DMS79 treated with DMSO at 0.1 percent for 48 hours (cell line): ENCODE results near the gene CHCHD10.

ENCODE experiments used
- DNase-seq: peaks from one replicate; lab custom pipeline; 2025; lab: John Stamatoyannopoulos, UW

CHCHD10 gene

DNA sequence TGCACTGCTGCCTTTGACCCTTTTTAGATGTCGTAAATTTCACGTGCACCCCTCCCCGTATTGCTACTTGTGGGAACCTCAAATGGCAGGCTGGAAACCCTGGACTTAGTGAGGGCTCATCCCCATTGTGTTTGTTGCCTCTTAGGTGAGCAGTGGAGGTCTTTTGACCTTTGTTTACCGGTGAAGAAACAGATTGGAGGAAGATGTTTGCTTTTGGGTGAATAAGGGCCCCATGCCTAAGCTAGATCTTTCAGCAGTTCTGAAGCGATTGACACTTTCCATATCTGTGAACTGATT, 19.8 kb upstream of the CHCHD10 start:
- peak; percentile 42 for DNase-seq

DNA sequence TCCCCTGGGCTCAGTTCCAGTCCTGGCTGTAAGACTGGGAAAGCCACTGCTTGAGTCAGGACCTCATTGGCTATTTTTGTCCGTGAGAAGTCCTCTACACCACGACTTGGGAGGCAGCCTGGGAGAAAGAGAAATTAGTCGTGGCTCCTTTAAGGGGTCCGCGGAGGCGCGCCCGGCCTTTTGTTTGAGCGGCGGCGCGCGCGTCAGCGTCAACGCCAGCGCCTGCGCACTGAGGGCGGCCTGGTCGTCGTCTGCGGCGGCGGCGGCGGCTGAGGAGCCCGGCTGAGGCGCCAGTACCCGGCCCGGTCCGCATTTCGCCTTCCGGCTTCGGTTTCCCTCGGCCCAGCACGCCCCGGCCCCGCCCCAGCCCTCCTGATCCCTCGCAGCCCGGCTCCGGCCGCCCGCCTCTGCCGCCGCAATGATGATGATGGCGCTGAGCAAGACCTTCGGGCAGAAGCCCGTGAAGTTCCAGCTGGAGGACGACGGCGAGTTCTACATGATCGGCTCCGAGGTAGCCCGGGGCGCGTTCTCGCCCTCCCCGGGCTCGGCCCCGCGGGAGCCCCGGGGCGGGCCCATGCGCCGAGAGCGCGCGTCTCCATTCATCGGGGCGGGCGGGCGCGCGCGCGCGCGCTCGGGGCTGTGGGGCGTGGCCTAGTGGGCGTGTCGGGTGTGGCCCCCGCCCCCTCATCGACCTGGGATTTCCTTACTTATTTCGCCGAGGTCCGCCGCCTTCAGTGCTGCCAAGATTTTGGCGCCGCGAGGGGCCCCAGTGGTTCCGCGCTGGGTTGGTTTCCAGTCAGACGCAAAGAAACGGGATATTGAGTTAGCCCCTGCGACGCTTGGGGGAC, 19.2 kb upstream of the CHCHD10 start, which contains the start of gene SMARCB1:
SMARCB1 (plus strand) TSS at position 215 of the 848 bp plus-strand sequence; CDS start at position 419, 204 bp downstream.
- DNase-seq = peak; percentile 53

DNA sequence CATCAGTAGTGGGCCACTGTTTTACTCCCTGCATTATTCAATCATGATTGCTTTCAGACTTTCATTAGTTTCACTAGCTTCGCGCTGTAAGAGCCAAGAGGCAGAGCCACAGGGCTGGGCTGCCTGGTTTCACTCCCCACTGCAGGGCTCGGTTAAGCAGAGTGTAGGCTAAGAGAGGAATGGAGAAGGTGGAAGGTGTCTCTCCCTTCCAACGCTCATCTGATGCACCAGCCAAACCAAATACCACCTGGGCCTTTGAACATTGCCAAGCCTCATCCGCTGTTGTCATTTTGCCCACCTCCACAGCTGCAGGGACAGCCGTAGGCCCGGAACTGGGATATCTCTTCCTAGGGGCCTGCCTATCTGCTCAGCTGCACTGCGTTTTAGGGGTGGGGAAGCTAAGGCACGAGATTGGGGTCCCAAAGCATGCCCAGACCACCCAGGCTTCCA, 18.5 kb upstream of the CHCHD10 start:
- no peak for DNase-seq

DNA sequence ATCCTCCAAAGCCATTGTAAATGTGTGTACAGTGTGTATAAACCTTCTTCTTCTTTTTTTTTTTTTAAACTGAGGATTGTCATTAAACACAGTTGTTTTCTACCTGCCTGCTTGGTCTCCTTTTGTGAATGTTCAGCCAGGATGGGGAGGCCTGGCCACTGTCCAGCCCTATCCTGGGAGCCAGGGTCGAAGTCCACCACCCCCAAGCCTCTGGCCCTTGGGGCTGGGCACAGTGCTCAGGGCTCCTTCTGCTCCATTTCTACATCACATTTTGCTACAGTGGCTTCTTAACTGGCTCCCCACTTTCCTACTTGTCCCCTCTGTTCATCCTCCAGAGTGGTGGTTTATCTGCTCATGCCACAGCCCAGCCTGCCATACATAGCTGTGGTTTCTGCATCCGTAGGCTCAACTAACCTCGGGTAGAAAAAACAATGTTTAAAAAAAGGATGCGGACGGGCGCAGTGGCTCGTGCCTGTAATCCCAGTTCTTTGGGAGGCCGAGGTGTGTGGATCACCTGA, 16.5 kb upstream of the CHCHD10 start:
- DNase-seq = no peak

DNA sequence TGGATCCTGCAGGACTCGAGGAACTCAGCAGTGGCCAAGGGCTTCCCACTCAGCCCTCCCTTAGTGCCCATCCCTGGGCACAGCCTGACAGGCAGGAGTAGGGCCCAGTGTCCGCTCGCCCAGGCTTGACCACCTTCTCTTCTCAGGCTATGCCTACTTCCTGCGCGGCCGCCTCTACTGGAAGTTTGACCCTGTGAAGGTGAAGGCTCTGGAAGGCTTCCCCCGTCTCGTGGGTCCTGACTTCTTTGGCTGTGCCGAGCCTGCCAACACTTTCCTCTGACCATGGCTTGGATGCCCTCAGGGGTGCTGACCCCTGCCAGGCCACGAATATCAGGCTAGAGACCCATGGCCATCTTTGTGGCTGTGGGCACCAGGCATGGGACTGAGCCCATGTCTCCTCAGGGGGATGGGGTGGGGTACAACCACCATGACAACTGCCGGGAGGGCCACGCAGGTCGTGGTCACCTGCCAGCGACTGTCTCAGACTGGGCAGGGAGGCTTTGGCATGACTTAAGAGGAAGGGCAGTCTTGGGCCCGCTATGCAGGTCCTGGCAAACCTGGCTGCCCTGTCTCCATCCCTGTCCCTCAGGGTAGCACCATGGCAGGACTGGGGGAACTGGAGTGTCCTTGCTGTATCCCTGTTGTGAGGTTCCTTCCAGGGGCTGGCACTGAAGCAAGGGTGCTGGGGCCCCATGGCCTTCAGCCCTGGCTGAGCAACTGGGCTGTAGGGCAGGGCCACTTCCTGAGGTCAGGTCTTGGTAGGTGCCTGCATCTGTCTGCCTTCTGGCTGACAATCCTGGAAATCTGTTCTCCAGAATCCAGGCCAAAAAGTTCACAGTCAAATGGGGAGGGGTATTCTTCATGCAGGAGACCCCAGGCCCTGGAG, 15.7 kb upstream of the CHCHD10 start:
- no peak for DNase-seq

DNA sequence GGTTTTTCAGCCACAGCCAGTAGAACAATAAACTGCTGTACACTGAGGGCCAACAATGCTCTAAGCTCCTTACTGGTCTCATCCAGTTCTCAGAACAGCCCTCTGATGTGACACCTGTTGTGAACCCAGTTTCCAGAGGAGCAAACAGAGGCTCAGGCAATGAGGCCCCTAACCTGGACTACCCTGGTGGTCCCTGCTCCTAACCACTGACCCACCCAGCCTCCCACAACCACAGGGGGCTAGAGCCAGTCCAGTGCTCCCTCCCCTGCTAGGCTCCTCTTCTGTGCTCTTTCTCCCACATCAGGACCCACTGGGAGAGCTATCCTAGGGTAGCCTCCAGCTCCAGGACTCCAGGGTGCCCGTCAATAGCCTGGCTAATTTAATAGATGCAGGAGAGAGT, 14.9 kb upstream of the CHCHD10 start:
- DNase-seq = no peak

DNA sequence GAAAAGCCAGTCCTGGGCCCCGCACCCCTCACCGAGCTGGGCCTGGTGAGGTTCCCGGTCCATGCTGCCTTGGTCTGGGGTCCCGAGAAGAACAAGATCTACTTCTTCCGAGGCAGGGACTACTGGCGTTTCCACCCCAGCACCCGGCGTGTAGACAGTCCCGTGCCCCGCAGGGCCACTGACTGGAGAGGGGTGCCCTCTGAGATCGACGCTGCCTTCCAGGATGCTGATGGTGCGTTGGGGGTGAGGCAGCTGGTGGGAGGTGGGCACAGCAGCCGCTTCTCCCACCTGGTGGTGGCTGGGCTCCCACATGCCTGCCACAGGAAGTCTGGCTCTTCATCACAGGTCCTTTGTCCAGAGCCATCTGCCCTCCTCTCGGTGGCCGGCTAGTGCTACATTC, 14.5 kb upstream of the CHCHD10 start:
- no peak for DNase-seq

DNA sequence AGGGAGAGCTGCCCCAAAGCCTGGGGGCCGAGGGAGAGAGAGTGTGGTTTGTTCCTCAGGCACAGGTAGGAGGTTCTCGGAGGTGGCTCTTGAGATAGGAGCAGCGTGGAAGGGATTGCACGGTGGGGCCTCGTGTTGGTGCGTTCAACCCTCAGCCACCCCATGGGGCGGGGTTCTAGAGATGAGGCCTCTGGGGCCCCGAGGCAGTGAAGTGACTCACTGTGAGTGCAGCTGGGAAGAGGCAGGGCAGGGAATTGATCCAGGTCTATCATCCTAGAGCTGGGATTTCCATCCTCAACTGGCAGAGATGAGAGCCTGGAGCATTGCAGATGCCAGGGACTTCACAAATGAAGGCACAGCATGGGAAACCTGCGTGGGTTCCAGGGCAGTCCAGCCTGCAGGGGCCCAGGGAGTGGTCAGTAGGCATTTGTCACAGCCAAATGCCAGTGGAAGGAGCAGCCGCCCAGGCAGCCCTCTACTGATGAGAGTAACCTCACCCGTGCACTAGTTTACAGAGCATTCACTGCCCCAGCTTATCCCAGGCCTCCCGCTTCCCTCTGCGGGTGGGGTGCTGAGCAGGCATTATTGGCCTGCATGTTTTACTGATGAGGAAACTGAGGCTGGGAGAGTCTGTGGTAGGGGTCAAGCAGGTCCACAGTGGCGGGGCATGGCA, 13.9 kb upstream of the CHCHD10 start:
- DNase-seq = no peak

DNA sequence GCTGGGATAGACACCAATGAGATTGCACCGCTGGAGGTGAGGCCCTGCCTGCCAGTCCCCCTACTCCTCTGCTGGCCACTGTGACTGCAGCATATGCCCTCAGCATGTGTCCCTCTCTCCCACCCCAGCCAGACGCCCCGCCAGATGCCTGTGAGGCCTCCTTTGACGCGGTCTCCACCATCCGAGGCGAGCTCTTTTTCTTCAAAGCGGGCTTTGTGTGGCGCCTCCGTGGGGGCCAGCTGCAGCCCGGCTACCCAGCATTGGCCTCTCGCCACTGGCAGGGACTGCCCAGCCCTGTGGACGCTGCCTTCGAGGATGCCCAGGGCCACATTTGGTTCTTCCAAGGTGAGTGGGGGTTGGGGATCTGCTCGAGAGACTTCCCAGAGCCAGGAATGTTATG, 13.3 kb upstream of the CHCHD10 start:
- no peak for DNase-seq

DNA sequence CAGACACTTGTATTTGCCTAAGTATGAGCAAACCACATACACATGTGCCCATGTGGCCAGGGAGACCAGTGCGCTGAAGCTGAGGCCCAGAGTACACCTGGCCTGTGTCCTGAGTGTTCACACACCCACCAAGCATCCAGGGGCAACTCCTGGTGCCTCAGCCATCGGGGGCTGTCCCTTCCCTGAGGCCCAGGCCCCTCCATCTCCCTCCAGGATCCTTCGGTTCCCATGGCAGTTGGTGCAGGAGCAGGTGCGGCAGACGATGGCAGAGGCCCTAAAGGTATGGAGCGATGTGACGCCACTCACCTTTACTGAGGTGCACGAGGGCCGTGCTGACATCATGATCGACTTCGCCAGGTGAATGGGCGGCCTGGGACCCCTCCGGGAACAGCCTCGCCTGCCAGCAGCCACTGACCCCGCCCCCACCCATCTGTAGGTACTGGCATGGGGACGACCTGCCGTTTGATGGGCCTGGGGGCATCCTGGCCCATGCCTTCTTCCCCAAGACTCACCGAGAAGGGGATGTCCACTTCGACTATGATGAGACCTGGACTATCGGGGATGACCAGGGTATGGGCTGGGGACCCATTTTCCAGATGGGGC, 12.5 kb upstream of the CHCHD10 start:
- DNase-seq = no peak

DNA sequence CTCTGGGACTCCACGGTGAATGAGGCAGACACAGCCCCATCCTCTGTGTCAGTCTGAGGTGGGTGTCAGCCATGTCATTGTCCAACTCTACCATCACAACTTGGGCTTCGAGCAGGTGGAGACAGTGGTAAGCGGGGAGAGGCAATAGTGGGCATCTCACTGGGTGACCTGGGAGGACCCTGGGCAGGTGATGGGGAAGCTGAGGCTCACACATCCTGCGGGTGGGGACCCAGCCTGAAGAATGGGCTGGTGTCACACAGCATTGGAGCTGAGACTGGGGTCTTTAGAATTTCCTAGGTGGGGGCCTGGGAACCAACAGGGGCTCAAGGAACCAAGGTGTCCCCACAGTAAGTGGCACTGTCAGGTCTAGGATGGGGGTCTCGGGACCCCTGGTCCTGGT, 12.0 kb upstream of the CHCHD10 start:
- no peak for DNase-seq

DNA sequence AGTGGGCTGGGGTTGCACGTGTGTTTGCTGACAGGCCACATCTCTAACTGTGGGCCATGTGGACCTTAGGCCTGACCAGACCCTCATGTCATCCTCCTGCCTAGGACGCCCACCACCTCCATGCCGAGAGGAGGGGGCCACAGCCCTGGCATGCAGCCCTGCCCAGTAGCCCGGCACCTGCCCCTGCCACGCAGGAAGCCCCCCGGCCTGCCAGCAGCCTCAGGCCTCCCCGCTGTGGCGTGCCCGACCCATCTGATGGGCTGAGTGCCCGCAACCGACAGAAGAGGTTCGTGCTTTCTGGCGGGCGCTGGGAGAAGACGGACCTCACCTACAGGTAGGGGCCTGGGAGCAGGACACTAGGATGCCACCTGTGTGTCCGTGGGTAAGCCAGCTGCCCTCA, 11.3 kb upstream of the CHCHD10 start:
- DNase-seq = no peak

DNA sequence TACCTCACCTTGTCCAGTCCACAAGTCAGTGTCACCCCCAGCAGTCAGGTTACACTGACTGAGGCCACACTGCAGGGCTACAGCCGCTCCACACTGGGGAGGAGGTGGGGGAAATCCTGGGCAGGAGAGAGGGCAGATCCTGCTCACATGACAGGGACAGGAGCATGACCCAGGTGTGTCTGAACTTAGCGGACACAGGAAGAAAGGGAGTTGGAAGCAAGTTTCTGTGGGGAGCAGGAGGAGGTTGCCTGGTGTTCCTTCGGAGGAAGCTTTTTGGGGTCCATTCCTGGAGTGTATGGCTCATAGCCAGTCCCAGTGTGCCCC, 10.8 kb upstream of the CHCHD10 start:
- no peak for DNase-seq

DNA sequence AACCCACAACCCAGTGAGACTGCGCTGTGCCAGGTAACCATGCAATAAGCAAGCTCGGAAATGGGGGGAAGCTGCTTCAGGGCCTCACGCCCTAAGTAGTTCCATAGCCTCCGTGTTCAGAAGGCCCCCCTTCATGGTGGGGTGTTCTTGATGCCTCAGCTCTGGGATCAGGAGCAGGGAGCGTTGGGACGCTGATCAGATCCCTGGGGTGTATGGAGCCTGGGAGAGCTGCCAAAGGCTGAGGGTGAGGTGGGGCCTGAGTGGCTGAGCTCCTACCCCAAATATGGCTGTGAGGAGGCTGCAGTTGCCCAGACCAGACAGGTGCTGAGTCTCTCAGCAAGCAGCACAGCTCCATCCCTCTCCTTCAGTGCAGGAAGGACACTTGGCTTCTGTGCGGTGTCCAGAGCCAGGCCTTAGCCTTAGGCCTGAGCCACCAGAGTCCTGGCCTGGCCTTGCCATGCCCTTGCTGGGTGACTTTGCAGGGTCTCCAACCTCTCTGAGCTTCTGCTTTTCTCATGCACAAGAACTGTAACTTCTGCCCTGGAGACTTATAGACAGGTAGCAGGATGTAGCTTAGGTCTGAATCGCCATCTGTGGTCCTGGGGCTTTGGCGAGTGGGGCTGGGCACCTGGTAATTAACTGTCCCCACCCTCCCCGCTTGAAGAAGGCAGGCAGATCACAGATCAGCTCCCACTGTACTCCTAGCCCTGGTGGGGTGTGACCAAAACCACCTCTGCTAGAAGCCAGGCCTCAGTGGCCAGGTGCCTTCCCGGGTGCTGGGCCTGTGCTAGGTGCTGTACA, 10.2 kb upstream of the CHCHD10 start:
- no peak for DNase-seq

DNA sequence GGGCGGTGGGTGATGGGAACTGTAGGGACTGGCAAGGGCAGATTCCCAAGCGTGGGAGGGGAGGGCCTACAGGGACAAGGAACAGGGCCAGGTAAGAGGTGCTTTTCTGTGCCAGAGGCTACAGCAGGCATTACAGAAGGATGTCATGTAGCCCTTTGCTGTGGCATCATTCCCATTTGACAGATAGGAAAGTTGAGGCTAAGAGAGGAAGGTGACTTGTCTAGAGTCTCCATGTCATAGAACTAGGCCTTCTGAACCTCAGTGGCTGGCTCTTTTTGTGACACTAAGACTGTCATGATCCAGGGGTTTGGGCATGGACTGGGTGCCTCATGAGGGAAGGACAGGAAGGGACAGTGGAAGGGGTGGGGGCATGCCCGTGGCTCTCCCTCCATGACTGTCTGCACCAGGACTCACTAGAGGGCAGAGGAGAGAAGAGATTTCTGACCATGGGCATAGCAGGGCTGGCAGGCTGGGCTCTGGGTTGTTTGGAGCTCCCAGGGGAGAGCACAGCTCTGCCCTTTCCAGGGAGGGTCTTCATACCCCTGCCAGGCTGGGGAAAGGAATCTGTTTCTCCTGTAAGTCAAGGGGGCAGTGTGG, 8.1 kb upstream of the CHCHD10 start:
- DNase-seq = no peak

DNA sequence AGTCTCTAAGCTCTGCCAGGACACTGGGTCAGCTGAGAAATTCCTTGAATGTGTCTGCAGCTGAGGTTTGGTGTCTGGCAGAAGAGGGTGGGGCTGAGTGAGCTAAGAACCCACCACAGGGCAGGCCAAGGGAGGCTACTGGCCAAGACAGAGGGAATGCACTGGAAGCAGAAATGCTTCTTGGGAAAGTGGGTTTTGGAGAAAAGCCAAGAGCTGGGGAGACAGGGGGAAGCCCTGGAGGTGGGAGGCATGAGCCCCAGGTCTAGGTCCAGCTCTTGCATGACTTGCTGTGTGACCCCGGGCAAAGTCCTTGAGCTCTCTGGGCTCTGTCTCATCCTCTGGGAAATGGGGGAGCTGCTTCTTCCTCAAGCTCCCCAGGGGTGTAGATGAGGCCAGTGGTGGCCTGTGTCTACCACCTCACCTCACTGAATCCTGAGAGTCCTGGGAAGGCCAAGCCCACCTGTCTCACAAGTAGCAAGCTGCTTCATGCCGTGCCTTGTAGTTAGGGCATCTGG, 7.2 kb upstream of the CHCHD10 start:
- no peak for DNase-seq

DNA sequence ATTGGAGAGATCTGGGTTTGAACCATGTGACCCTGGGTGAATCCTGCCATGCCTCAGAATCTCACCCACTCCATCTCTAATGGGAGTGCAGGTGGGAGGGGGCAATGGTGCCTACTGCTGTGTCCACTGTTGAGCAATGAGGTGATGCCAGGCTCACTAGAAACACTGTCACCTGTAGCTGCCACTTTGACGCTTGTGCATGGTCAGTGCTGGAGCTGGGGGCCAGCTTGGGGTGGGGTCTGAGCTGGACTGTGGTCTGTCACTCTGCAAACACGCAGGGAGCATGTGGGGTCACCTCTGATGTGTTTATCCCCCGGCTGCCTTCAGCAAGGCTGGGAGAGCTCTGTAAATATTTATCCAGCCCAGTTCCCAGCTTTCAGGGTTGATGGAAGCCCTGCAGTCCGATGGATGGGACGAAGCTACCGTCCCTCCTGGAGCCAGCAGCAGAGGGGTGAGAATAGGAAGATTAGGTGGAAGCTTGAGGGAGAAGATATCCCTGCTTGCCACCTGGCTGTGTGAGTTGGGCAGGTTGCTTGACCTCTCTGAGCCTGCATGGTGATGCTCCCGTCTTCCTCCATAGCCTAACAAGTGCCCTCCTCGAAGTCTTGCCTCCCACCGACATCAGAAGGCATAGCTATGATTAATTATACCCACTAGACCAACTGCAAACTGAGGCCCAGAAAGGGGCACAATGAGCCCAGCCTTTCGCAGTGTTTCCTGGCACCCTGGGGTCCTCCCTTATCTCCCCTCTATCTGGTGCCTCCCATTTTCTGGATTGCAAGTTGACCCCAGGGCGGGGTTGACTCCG, 6.5 kb upstream of the CHCHD10 start:
- DNase-seq = no peak

DNA sequence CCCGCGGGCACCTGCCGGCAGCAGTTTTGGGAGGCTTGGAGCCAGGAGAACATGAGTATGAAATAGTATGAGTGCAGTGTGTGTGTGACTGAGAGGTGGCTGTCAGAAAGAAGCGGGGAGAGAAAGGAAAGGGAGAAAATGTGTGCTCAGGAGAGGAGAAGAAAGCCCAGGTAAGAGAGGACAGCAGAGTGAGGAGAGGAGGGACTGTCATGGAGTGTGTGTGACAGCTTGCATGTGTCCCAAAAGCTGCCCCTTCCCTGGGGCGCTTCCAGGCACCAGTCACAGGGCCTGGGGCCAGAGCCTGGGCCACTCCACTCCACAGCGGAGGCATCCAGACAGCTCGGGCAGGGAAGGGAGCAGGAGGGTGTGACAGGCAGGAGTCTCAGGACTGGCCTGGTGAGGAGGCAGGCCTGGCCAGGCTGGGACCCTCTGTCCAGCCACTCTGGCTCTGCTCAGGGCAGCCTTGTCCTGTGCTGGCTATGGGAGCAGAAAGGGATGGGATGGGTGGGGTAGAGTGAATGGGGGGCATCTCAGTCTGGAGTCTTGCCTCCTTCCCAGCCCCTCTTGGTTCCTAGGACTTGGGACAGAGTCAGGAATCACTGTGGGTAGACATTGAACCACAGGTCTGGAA, 5.8 kb upstream of the CHCHD10 start:
- DNase-seq = peak; percentile 16
